Peyer's patch (tissue), 4 donors: ENCODE results near the gene IL18BP.

Source experiments
- POLR2A ChIP-seq, 2 donors: fragments of 450-650 bp; IDR thresholded peaks; one replicate each; pipeline ENCODE4 v1.5.1; 2017; ENCODE audit warnings: antibody characterized with exemption in 2 of 2, mild to moderate bottlenecking in 2 of 2, moderate library complexity in 2 of 2
- TF ChIP-seq, protein P1 (sequence below), 6 experiments: fragments of 450-650 bp in 4 of 6; fragments of 200-600 bp in 2 of 6; sonication (generic) in 1 of 6; IDR thresholded peaks; one replicate each; pipeline ENCODE4 v1.5.1; 2017 to 2019; ENCODE audit warnings: antibody characterized with exemption in 6 of 6, mild to moderate bottlenecking in 3 of 6, moderate library complexity in 1 of 6

GRCh38 chr11:71986131-71986530 is 12.6 kb upstream of the IL18BP start:
- TF ChIP-seq, protein P1, sequence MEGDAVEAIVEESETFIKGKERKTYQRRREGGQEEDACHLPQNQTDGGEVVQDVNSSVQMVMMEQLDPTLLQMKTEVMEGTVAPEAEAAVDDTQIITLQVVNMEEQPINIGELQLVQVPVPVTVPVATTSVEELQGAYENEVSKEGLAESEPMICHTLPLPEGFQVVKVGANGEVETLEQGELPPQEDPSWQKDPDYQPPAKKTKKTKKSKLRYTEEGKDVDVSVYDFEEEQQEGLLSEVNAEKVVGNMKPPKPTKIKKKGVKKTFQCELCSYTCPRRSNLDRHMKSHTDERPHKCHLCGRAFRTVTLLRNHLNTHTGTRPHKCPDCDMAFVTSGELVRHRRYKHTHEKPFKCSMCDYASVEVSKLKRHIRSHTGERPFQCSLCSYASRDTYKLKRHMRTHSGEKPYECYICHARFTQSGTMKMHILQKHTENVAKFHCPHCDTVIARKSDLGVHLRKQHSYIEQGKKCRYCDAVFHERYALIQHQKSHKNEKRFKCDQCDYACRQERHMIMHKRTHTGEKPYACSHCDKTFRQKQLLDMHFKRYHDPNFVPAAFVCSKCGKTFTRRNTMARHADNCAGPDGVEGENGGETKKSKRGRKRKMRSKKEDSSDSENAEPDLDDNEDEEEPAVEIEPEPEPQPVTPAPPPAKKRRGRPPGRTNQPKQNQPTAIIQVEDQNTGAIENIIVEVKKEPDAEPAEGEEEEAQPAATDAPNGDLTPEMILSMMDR (IDR thresholded peaks at IDR 0.05): no peak
- no peak for TF ChIP-seq POLR2A (IDR thresholded peaks at IDR 0.05)
